NCI-H1694 (cell line): ENCODE data around the gene PRLR.
"Not testable (repeated sequence)": the region's sequence is repeated elsewhere in the genome, so short reads cannot be mapped to it uniquely, and the experiment has no call there.

Experiments used
- DNase-seq: peaks from one replicate; lab custom pipeline; 2025; lab: John Stamatoyannopoulos, UW

The PRLR gene

DNA sequence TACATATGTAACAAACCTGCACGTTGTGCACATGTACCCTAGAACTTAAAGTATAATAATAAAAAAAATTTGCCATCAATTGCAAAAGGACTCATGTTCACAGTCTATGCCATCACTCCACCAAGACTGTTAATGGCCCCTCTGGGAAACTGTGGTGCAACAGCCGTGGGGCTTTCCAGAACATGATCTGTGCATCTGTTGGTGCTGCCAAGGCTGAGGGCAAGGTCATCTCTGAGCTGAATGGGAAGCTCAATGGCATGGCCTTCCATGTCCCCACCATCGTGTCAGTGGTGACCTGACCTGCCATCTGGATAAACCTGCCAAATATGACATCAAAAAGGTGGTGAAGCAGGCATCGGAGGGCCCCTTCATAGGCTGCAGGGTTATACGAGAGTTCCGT is 149.2 kb downstream of the PRLR start:
- DNase-seq: no peak

DNA sequence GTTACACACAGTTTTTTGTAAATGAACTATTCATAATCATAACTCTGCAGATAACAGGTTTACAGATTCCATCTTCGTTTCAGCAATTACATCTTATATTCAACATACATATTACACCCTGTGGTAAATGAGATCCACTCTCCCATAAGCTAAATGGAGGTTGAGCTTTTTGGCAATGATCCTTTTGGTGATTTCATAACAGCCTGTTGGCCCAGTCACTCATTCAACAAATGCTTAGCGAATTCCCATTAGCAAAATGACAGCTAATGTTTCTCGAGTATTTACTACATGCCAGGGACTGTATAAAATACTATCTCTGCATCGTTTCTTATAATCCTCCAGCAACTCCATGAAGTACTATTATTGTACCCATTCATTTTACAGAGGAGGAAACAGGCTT is 157.1 kb downstream of the PRLR start:
- no peak for DNase-seq

DNA sequence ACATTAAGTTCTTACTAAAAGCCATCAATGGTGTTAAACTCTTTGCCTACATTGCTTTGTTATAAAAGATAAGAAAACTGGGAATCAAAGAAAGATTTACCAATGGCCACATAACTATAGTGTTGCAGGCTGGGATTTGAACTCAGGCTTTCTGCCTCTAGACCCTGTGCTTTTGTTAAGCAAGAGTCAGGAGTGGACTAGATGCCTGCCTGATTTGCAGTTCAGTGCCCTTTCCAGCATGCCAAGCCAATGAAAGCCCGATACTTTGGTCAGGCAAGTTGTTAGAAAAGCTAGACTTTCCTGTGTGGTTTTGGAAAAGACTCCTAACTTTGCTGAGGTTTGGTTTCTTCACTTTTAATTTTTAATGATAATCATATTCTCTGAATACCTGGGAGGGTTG is 161.1 kb downstream of the PRLR start:
- DNase-seq: no peak

DNA sequence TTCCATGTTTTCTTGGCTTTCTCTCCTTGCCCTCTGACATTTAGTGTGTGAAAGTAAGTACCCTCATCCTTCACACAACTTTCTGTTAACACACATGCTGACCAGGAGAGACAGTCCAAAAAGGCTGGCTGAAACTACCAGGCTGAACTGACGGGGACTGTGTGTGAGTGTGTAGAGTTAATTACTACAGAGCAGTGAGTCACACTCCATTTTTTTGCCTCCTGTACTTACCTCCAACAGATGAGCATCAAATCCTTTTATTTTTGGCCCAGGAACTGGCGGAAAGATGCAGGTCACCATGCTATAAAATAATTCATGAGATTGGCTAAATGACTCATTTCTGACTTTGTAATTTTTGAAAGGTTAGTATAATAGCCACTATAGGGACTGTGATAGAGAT is 162.3 kb downstream of the PRLR start:
- DNase-seq: no peak

DNA sequence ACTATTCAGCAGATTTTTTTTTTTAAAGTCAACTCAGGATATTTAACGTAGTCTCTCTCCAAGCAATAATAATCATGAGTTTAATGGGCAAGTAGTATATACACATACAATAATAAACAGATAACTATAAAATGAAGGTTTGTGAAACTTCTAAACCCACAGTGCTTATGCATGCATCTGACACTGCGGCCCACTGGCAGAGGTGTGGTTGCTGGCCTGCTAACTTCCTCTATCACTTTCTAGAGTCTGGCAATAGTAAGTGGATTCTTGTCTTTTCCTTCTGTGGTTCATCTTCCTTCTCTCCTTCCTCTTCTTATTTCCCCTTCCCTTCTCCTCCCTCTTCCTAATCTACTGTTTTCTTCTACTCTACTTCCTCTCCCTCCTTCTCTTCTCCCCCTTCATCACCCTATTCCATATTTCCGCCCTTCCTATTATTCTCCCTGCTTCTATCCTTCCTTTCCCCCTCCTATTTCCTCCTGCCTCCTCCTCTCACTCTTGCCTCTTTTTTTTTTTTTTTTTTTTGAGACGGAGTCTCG is 164.0 kb downstream of the PRLR start:
- DNase-seq: no peak

DNA sequence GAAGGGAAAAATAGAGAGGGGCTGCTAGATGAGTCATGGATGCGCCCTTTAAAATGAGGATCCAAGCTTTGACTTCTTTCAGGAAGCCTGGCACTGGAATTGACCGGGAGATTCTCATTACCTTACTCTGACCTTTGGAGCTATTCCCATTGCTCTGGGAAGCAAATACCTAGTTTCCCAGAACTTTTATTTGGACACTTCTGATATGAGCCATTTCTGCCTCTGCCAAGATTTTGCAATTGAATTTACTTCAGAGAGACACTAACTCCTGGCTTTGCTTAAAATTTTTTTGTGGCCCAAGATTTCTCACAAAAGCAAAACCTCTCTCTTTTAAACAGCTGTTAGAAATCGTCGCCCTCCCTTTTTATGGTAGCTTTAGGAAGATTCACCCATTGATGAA is 166.9 kb downstream of the PRLR start:
- no peak for DNase-seq

DNA sequence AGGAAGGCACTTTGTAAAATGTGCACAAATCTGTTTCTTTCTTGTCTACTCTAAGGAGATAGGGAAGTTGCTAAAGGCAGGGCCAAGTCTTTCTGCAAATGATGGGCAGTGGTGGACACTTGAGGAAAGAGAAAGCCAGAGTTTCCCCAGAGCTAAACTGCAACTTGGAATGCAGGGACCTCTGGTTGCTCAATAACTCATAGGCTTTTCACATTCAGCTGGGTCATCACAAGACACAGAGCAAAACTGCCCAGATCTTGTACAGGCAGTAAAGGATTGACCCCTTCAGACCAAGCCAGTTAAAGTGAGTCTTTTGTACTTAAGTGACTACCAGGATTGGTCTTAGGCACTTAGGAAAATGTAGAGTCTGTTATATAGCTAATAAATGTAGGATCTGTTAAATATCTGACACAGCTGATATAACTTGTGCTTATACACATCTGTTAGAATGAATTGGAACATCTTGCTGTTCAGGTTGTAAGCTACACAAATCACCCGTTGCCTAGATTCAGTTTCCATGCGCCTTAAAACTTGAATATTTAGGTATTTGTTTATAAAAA is 169.0 kb downstream of the PRLR start:
- DNase-seq: no peak

DNA sequence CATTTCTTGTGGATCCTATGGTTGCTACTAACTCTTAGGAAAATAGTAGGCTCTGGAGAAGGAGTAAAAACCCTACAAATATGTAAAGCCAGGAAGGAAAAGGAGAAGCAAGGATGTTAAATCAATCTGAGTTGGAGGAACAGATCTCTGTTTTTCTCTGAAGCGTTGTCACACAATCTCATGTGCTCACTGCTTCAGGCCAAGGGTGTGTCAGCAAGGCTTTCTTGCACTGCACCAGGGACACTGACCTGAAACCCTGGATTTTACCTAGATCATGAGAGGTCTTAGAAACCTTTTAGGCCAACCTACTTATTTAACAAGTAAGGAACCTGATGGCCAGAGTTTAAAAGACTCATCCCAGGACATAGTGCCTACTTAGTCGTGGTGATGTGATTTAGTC is 170.1 kb downstream of the PRLR start:
- no peak for DNase-seq

DNA sequence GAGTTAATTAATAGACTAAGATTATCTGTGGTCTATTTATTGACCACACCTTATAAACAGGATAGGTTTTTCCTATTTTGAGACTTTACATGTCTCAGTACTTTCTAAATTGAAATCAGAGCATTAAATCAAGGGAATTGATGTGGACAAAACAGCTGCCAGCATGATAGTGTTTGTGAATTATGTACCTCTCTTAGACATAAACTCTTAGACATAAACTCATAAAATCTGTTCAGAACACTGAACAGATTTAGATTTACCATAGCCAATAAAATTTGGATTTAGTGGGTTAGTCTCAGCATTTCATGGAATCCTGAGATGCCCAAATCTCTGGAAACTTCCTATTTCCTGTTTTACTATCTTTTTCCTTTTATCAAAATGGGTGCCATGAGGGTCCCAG is 171.0 kb downstream of the PRLR start:
- DNase-seq: no peak

DNA sequence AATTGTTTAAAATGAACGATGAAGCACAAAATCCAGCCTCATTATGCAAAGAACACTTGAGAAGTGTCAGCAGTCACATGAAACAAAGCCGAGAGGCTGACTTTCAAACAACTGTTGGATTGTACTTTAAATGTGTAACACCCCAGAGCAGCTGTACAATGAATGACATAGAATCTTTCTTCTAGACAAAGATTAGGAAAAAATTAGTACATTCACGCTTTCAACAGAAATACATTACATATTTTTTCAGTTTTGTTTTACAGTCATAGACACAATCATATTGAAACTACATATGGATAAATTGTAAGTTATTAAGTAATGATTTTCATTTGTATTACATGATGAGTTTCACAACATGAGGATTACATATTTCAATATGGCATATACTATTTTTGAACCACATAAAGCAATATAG is 171.9 kb downstream of the PRLR start:
- no peak for DNase-seq

DNA sequence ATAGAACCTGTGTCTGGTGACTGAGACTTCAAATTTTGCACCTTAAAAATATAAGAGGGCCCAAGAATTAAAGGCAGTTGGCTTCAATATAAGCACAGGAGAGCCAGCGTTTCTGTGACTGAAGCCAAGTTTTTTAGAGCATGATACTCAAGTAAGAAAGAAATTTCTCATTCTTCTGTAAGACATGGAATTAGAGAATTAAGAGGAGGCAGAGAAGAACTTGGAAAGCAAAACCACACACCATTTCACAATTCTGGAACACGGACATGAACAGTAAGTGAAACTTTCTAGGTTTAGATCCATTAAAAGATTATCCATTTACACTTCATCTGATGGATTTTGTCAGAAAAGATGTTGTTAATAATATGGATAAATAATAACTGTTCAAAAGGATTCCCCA is 173.6 kb downstream of the PRLR start:
- no peak for DNase-seq

DNA sequence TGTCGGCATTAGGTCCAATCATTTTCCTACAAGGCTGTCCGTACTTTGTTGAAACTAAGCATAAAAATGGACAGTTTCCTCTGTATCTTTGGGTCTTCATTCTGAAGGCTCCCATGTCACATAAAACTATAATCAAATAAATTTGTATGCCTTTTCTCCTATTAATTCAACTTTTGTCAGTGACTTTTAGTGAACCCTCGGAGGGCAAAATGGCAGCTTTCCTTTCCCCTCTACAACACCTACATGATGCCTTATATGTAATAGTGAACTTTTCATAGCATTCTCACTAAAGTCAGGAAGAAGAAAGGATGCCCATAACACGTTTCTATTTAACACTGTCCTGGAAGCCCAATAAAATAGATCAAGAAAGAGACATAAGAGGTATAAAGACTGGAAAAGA is 177.4 kb downstream of the PRLR start:
- no peak for DNase-seq

DNA sequence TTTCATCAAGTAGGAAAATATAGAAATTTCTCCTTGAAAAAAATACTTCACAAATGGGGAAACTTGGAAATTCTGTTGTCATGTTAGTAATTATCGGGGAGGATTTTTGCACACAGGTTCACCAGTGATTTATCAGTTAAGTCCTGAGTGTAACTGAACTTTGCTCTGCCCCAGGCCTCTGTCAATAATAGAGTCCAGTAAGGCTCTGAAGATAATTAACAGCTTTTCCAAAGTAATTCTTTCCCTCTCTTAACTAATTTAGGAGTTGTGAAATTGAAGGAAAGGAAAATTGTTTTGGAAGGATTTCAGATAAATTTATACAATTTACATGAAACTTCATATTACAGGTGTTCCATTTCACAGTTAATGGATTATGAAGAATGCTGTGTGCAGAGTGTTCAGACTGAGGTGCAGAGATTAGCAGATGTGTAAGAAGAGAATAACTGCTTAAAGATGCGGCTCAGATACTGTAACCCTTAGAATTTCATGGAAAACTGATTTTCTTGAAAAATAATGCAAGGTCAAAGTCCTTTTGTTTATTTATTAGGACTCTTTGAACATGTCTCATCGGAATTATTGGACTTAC is 179.7 kb downstream of the PRLR start:
- DNase-seq: no peak

DNA sequence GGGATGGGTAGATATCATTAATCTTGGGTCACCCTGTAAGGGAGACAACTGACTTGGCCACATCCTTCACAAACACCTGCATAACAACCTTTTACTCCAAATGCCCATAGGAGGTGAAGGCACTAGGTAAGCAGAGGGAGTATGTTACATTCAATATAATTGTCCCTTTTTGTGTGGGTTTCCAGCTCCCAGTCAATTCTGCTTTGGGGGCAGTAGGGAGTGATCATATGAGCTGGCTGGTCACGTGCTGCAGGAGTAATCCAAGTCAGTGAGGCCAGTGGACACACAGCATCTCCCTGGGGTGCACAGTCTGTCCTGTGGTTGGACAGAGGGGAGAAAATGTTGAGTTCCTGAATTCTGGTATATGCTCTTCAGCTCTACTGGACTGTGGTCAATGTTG is 181.4 kb downstream of the PRLR start:
- no peak for DNase-seq

DNA sequence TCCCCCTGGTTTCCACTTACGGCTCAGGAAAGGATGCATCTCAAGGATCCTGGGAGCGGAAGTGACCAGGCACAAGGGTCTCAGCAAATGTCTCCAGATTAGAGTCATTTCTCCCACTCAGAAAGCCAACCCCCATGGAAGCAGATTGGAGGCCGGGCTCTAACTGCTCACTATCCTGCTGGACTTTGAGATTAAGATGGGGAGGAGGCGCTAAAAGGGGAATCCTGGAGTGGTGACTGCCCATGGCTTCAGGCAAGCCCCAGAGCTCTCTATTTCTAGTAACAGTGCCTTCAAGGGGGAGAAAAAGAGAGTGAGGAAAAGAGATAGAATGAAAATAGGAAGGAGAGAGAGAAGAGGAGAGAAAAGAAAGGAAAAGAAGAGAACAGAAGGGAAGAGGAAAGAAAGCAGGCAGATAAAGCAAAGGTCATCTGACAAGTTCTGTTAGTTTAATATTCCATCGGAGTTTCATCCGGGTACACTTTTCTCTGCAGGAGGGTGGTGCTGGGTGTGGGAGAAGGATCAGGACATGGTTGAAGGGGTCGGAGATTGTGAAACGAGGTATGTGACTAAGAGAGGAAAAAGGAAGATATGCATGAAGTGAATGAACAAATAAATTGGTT is 182.4 kb downstream of the PRLR start, which contains the start of gene AGXT2:
Gene AGXT2, minus strand, starts transcription at position 165 of the 620 bp plus-strand sequence. Its CDS starts 57 bp downstream, at position 108.
- DNase-seq: no peak

DNA sequence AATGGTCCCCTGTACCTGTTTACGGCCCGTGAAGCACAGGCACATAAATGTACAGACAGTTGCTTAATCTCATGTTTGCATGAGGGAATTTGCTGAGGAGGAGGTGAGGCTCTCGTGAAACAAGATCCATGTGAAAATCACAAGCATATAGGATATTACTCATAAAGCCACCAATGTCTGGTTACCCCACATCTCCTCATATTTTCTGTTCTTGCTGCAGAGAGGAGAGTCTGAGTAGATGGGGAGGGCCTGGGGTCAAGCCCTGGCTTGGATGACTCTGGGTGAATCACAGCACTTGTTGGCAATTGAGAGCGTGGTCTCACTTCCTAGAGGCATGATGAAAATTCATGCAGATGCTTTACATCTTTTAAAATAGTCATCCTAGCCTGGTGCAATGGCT is 183.5 kb downstream of the PRLR start:
- DNase-seq: no peak

DNA sequence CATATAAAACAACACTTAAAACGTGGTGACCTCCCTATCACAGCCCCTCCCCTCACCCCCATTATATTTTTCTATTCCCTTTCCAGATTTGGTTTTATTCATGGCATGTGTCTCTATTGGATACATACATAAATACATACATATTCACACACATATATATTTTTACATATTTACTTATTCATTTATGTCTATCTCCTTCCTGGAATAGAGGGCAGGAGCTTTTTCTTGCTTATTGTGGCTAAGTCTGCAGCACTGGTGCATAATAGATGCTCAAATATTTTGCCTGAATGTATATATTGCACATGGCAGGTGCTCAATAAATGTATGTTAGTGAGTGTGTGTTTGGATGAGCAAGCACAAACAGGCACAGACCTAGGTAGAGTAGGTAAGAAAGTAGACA is 185.0 kb downstream of the PRLR start:
- DNase-seq: no peak

DNA sequence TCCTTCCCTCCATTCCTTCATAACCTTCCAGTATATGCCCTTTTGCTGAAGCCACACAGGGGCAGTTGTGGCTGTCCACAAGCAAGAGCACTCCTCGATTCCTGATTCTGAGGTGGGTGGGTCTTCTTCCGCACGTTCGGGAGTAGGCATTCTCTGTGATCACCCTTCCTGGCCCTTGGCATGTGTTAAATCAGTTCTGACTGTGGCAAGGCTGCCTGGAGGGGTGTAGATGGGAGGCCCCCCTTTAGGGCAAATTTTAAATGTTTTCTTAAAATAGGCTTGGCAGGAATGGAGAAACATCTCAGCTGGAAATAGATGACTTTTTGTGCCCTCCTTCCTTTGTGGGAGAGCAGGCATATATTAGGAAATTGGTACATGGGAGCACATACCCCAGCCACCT is 185.6 kb downstream of the PRLR start:
- DNase-seq: no peak

DNA sequence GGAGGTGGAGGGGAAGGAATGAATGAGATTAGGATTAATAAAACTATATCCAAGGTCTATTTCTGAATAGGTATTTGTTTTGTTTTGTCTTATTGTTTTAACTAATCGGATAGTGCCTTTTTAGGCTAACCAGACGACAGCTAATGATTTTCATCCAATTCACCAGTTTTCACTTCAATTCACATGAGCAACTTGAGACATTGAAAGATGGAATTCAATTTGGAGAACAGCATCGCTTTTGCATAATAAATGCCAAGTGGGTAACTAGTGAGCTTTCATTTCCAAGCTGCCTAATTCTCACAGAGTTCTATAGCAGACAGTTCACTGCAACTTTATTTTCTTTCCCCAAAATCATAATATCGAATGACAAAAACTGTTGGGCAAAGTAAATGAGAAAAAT is 187.5 kb downstream of the PRLR start:
- DNase-seq: no peak

DNA sequence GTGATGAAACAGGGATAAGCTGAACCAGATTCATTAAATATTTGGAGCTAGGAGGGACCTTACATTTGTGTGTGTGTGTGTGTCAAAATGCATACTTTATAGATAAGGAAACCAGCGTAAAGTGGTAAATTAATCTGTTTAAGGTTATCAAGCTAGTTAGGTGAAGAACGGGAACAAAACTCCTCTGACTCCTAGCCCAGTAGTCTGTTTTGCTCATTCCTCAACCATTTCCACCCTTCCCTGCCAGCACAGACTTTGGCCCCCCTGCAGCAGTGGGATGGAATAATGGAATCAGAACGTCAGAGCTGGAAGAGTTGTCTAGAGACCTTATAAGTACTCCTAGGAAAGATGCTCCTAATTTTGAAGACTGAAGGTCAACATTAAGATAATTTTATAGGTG is 189.0 kb downstream of the PRLR start:
- no peak for DNase-seq

DNA sequence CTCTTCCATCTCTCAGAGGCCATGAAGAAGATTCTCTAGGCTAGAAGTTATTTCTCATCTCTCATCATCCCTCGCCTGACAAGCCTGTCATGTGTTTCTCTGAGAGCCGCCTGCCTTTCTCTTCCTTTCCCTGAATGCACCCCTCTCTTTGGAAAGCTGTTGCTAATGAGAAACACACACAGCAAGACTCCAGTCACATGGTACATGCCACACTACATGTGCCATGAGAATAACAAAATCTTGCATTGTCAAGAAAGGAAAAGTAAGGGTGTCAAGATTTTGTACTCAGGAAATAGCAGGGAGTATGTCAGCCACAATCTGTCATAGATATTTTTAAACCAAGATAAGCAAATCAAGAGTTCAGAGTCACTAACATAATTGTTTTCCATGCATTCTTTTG is 191.4 kb downstream of the PRLR start:
- DNase-seq: no peak

DNA sequence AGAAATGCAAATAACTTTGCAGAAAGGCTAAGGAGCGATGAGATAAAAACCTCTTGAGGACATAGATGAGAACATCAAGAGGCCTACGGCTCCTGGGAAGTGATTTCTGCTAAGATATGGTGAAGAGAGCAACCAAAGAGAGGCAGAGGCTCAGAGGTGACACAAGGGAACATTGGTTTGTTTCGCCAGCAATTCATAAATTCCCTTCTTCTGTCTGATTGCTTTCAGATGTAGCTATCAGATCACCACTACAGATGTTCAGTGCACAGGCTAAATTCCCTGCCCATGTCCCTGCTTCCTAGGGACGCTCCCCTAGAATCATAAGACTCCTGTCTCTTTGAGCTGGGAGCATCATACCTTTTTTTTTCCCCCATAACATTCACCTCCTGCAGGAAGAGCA is 193.8 kb downstream of the PRLR start:
- no peak for DNase-seq

DNA sequence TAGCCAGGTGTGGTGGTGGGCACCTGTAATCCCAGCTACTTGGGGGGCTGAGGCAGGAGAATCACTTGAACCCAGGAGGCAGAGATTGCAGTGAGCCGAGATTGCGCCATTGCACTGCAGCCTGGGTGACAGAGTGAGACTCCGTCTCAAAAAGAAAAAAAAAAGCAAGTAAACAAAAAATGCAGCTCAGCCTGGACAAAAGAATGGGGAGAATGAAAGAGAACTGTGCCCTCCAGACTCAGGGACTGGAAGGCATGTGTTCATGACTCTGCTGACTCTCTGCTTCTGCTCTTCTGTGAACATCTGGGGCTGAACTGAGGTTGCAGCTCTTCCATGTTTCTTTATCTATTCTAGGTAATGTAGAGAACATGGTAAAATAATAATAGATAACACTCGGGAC is 194.4 kb downstream of the PRLR start:
- DNase-seq: not testable (repeated sequence)

DNA sequence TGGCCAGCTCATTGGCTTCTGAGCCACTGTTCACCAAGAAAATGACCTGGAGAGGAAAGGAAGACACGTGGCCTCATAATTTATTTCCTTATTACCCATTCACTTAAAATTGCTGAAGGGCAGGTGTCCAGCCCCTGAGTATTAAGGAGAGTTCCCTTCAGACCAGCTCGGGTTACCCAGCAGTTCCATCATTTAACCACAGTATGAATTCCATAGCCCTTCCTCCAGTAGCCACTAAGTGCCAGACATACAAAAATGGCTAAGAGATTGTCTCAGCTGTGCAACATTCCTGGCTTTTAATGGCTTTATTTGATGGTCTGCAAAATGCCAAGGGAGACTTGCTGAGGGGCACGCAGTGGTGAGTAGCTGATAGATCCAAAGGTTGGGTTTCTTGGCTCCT is 195.0 kb downstream of the PRLR start:
- DNase-seq: no peak
